GM12865 (cell line): ENCODE measurements around the gene CDYL.

Source experiments
- DNase-seq: peaks from one replicate; pipeline ENCODE4 v3.0.0; 2010; ENCODE audit warnings: low read depth
- H3K4me3 ChIP-seq: 2 replicates; pipeline ENCODE4 v1.5.1; 2011; ENCODE audit warnings: mild to moderate bottlenecking, low read depth, low read length, control low read depth
- CTCF ChIP-seq: IDR thresholded peaks from 2 replicates; pipeline ENCODE4 v1.5.1; 2011; ENCODE audit warnings: low read length, control low read depth, low read depth, inconsistent platforms; ENCODE audit not compliant: insufficient read depth; ENCODE audit errors: missing control alignments

CDYL gene

DNA sequence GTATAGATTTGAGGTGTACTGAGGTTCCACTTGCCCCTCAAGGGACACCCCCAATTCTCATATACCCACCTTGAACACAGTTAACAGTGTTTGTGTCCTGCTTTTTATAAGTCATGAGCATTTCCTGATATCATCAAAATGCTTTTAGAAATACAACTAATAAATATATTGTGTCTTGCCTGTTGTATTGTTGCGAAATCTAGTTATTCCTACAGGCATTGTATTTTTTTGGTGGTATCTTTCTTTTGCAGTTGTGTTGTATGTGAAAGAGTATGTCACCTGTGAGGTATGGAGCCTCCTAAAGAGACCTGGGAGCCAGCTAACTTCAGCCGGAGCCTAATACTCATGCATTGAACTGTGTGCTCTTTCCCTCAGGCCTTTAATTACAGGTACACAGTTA is 40.7 kb downstream of the CDYL start:
- no peak overlapping the region for H3K4me3 ChIP-seq
- no peak for DNase-seq
- no peak for TF ChIP-seq CTCF

- TF ChIP-seq CTCF = no peak
- no peak overlapping the region for H3K4me3 ChIP-seq
- DNase-seq = no peak
Measured at GRCh38 chr6:4817551-4817950, 41.3 kb downstream of the CDYL start.

DNA sequence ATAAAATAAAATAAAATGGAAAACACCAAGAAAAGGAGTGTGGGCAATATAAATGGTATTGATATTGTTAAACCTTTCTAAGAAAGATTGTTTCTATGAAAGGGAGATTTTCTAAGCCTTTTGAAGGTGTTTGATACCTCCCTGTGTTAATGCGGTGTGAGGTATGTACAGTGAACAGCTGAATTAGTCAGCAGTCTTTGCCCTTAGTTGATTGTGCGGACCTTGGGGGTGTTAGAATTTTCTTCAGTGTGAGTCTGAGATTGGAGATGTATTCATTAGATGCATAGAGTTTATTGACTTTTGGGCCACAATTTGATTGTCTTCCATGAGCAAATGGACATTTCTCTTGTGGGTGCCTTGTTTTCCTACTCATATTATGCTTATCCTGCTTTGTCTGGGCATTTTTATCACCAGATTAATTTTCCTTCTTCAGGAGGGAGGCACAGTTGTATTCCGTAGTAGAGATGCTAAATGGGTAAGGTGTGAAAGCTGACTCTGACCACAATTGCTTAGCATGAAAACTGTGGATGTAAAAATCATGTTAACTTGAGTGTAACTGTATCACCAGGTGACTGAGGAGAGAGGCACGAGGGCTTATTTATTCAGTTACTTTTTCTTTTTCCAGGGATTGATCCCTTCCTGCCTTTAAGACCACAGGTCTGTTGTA is 42.2 kb downstream of the CDYL start:
- DNase-seq = no peak
- TF ChIP-seq CTCF = no peak

GRCh38 chr6:4819706-4820283 is 43.6 kb downstream of the CDYL start:
- no peak for TF ChIP-seq CTCF
- no peak for DNase-seq
- no peak overlapping the region for H3K4me3 ChIP-seq

More for the DNA sequence above, 42.2 kb downstream of the CDYL start:
- no peak overlapping the region for H3K4me3 ChIP-seq

GRCh38 chr6:4820704-4821276 is 44.6 kb downstream of the CDYL start:
- no peak for TF ChIP-seq CTCF
- DNase-seq = peak; percentile 31
- H3K4me3 ChIP-seq = no peak overlapping the region

GRCh38 chr6:4822476-4822875 is 46.3 kb downstream of the CDYL start:
- no peak overlapping the region for H3K4me3 ChIP-seq
- no peak for DNase-seq

More at GRCh38 chr6:4822476-4822875, 46.3 kb downstream of the CDYL start:
- no peak for TF ChIP-seq CTCF
